GM10266 (cell line): ENCODE results near the gene SNURF.
"Not testable (repeated sequence)": the region's sequence is repeated elsewhere in the genome, so short reads cannot be mapped to it uniquely, and the experiment has no call there.

Experiments
- DNase-seq: peaks from one replicate; pipeline ENCODE4 v3.0.0; 2012; ENCODE audit errors: extremely low spot score
- TF ChIP-seq, protein P1 (sequence below): IDR thresholded peaks from 2 replicates; pipeline ENCODE4 v1.5.1; 2012; ENCODE audit warnings: mild to moderate bottlenecking, low read depth; ENCODE audit not compliant: control insufficient read depth, insufficient read depth; ENCODE audit errors: missing control alignments

Gene SNURF

DNA sequence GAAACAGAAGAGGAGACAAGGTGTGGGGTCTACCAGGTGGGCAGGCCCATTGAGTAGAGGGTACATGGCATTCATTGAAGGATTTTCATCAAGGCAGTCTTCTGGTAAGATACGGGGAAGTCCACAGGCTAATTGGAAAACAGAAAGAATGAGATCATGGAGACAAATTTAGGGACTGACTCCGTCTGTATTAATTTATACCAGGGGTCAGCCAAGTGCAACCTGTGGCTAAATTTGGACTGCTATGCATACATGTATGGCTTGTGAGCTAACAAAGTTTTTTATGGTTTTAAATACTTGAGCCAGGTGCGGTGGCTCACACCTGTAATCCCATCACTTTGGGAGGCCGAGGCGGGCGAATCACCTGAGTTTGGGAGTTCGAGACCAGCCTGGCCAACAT lies 21.1 kb upstream of the SNURF start:
- DNase-seq: no peak
- TF ChIP-seq, protein P1, sequence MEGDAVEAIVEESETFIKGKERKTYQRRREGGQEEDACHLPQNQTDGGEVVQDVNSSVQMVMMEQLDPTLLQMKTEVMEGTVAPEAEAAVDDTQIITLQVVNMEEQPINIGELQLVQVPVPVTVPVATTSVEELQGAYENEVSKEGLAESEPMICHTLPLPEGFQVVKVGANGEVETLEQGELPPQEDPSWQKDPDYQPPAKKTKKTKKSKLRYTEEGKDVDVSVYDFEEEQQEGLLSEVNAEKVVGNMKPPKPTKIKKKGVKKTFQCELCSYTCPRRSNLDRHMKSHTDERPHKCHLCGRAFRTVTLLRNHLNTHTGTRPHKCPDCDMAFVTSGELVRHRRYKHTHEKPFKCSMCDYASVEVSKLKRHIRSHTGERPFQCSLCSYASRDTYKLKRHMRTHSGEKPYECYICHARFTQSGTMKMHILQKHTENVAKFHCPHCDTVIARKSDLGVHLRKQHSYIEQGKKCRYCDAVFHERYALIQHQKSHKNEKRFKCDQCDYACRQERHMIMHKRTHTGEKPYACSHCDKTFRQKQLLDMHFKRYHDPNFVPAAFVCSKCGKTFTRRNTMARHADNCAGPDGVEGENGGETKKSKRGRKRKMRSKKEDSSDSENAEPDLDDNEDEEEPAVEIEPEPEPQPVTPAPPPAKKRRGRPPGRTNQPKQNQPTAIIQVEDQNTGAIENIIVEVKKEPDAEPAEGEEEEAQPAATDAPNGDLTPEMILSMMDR: no peak

DNA sequence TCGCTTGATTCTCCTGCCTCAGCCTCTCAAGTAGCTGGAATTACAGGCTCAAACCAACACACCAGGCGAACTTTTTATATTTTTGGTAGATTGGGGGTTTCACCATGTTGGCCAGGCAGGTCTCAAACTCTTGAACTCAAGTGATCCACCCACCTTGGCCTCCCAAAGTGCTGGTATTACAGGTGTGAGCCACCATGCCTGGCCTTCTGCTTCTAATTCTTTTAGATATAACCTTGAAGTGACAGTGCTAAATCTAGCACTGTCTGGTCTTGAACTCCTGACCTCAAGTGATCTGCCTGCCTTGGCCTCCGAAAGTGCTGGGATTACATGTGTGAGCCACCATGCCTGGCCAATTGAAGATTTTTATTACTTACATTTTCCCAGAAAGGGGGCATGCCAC lies 16.6 kb upstream of the SNURF start:
- not testable (repeated sequence) for DNase-seq

DNA sequence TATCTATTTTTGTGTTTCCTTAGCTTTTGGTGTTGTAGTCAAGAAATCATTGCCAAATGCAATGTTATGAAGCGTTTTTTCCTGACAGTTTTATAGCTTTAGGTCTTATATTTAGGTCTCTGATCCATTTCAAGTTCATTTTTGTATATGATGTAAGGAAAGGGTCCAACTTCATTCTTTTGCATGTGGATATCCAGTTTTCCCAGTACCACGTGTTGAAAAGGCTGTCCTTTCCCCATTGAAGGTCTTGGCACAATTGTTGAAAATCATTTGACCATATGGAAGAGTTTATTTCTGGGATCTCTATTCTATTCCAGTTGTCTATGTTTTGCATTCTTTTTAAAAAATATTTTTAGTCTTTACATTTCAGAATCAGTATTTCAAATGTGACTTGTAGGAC lies 14.6 kb upstream of the SNURF start:
- no peak for DNase-seq
- TF ChIP-seq, protein P1: no peak

DNA sequence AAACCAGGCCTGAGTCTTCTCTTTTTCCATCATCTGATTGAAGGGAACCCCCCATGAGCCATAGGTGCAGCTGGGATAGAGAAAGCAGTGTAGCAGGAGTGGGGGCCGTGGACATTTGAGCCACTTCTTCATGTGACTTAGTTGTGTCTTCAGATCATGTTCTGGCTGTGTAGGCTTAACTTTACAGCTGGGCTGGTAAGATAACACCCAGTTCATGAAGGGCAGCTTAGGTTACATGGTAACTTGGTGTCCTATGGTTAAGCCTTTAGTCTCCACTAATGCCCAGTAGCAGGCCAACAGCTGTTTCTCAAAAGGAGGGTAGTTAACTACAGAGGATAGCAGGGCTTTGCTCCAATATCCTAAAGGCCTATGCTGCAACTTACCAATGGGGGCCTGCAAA lies 11.4 kb upstream of the SNURF start:
- TF ChIP-seq, protein P1: no peak
- no peak for DNase-seq

DNA sequence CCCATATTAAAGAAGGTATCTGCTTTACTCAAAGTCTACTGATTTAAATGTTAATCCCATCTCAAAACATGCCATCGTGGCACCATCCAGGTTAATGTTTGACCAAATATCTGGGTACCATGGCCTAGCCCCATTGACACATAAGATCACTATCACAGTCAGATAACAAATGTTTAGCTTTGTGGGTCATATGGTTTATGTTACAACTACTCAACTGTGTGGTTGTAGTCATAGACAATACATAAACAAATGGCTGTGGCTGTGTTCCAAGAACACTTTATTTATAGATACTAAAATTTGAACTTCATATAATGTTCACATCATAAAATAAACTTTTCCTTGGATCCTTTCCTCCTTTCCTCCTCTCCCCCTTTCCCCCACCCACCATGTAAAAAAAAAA lies 9.8 kb upstream of the SNURF start:
- TF ChIP-seq, protein P1: no peak
- DNase-seq: no peak

DNA sequence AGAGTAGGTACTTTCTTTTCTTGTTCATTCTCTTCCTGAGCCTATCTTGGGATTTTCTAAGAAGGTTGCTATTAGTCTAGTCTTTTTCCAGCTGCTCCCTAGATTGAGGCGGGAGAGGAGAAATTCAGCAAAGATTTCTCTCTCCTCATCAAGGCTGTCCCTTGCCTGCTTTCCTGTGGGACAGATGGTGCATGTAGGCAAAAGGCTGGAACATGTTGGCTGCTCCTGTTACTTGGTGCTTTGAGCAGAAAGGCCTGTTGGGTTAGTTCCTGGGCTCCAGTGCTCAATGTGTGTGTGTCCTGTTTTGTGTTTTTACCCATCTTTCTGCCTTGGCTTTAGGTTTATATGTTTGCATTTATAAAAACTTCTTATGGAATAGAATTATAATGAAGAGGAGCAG lies 9.1 kb upstream of the SNURF start:
- TF ChIP-seq, protein P1: no peak
- no peak for DNase-seq

DNA sequence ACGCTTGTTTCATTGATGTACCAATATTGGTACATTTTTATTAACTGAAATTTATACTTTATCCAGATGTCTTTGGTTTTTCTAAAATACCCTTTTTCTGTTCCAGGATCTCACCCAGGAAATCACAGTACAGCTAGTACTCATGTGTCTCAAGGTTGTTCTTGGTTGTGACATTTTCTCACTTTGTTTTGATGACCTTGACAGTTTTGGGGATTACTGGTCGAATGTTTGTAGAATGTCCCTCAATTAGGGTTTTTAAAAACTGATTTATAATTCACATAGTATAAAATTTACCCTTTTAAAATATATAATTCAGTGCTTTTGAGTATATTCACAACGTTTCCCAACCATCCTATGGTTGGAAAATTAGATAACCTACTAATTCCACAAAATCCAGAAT lies 6.3 kb upstream of the SNURF start:
- TF ChIP-seq, protein P1: no peak
- DNase-seq: no peak

DNA sequence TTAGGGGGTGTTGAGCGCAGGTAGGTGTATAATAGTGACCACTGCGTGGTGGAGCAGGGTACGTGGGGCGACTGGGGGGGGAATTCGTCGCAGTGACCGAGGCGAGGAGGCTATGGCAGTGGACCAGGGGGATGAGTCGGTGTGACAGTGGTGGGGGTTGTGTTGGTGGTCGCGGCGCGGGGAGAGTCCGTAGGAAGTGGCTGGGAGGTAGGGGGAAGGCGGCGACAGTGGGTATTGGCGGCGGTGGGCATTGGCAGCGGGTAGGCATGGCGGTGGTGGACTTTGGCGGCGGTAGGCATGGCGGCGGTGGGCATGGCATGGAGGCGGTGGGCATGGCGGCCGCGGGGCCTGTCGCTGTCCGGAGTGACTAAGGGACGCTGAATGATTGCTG lies 739 bp downstream of the SNURF start:
- DNase-seq: no peak

More for the DNA sequence above, 739 bp downstream of the SNURF start:
- TF ChIP-seq, protein P1: no peak
